Activated T-cell treated with anti-CD3 and anti-CD28 coated beads for 24 hours (primary cell): ENCODE measurements around the gene RASIP1.
"Not testable (repeated sequence)": the region's sequence is repeated elsewhere in the genome, so short reads cannot be mapped to it uniquely, and the experiment has no call there.

ENCODE experiments used
- DNase-seq: peaks from one replicate; pipeline ENCODE4 v3.0.0-alpha.2; 2020; ENCODE audit warnings: low read depth

Gene RASIP1, protein sequence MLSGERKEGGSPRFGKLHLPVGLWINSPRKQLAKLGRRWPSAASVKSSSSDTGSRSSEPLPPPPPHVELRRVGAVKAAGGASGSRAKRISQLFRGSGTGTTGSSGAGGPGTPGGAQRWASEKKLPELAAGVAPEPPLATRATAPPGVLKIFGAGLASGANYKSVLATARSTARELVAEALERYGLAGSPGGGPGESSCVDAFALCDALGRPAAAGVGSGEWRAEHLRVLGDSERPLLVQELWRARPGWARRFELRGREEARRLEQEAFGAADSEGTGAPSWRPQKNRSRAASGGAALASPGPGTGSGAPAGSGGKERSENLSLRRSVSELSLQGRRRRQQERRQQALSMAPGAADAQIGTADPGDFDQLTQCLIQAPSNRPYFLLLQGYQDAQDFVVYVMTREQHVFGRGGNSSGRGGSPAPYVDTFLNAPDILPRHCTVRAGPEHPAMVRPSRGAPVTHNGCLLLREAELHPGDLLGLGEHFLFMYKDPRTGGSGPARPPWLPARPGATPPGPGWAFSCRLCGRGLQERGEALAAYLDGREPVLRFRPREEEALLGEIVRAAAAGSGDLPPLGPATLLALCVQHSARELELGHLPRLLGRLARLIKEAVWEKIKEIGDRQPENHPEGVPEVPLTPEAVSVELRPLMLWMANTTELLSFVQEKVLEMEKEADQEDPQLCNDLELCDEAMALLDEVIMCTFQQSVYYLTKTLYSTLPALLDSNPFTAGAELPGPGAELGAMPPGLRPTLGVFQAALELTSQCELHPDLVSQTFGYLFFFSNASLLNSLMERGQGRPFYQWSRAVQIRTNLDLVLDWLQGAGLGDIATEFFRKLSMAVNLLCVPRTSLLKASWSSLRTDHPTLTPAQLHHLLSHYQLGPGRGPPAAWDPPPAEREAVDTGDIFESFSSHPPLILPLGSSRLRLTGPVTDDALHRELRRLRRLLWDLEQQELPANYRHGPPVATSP

GRCh38 chr19:48740164-48740972 lies at the start of gene RASIP1:
Gene RASIP1 (minus strand): TSS chr19:48740610. CDS start chr19:48740282, 328 bp downstream.
- DNase-seq, result no peak

- DNase-seq, result not testable (repeated sequence)
Measured at GRCh38 chr19:48787331-48787730, 46.9 kb upstream of the RASIP1 start.

- DNase-seq, result not testable (repeated sequence)
Measured at GRCh38 chr19:48786422-48786821, 46.0 kb upstream of the RASIP1 start.

DNA sequence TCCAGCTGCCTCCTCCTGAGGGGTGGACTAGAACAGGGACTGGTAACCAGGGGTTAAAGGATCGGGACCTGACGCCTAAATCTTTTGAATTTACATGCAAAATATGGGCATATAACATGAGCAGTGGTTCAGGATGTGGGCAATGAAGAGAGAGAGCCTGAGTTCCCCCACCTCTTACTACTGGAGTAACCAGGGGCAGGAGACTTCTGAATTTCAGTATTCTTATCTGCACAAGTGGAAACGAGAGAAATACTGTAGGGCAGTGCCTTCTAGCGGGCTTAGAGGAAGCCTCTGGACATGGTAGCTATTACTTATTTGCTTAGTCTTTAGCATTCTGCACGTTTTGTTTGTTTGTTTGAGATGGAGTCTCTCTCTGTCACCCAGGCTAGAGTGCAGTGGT lies 44.1 kb upstream of the RASIP1 start:
- no peak for DNase-seq

GRCh38 chr19:48780631-48781391 lies 40.4 kb upstream of the RASIP1 start:
- no peak for DNase-seq

DNA sequence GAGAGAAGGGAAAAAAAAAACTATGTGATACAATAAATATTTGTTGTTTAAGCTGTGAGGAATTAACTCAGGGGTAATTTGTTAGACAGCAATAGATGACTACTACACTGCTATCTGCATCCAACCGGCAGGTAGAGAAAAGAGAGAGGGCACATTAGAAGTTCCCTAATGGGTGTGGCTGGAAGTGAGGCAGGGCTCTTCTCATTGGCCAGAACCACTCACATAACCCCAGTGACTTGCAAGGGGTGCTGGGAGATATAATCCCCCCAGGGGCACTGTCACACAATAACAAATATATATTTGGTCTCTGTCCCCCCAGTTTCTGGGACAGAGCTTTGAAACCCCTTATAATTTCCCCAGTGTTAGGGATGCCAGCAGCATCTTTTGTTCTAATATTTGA lies 39.2 kb upstream of the RASIP1 start:
- DNase-seq, result no peak

GRCh38 chr19:48777720-48778119 lies 37.3 kb upstream of the RASIP1 start:
- no peak for DNase-seq

DNA sequence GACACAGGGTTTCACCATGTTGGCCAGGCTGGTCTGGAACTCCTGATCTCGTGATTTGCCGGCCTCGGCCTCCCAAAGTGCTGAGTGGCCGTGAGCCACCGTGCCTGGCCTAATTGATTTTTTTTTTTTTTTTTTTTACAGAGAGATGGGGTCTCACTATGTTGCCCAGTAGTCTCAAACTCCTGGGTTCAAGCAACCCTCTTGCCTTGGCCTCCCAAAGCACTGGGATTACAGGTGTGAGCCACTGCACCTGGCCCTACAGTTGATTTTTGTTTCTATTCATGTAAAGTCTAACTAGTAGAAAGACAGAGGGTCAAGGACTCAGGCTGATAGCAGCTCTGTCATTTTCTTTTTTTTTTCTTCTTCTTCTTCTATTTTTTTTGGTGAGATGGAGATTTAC lies 36.7 kb upstream of the RASIP1 start:
- no peak for DNase-seq

DNA sequence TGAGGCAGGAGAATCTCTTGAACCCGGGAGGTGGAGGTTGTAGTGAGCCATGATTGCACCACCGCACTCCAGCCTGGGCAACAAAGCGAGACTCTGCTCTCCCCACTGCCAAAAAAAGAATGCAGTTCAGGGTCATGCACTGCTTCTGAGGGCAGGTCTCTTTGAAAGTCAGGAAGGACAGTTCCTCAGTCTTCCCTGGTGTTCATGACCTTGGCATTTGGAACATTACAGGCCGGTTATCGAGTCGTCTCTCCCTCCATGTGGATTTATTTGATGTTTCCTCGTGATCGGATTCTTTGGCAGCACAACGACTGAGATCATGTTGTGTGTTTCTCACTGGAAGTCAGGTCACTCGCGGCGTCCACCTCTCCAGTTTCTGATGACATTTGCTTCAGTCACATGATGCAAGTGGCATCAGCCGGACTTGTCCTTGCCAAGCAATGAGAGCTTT lies 32.1 kb upstream of the RASIP1 start:
- DNase-seq, result no peak

- DNase-seq, result no peak
Measured at GRCh38 chr19:48770734-48771472, 30.5 kb upstream of the RASIP1 start.

- no peak for DNase-seq
Measured at GRCh38 chr19:48770266-48770665, 29.9 kb upstream of the RASIP1 start.

DNA sequence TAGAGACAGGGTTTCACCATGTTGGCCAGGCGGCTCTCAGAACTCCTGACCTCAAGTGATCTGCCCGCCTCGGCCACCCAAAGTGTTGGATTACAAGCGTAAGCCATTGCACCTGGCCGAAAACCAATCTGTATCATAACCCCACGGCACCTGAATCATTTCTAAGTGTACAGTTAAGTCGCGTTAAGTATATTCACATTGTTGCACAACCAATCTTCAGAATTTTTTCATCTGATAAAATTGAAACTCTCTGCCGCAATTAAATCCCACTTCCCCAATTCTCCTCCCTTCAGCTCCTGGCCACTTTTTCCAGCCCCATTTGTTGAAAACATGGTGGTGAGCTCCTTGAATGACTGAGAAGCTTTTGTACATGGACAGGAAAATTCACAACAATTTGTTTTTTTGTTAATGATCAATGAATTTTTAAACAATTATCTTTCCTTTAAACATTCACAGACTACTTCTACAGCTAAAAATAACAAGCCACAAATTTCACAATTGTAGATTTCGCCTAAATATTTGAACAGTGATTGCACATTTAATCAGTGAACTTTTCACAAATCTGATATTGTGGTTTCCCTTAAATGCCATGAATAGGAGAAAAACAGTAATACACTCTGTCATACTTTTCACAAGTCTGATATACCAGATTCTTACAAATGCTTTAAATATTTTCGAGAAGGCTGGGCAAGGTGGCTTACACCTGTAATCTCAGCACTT lies 28.7 kb upstream of the RASIP1 start:
- no peak for DNase-seq

- DNase-seq, result not testable (repeated sequence)
Measured at GRCh38 chr19:48768171-48768753, 27.9 kb upstream of the RASIP1 start.

GRCh38 chr19:48765816-48766215 lies 25.4 kb upstream of the RASIP1 start:
- not testable (repeated sequence) for DNase-seq

DNA sequence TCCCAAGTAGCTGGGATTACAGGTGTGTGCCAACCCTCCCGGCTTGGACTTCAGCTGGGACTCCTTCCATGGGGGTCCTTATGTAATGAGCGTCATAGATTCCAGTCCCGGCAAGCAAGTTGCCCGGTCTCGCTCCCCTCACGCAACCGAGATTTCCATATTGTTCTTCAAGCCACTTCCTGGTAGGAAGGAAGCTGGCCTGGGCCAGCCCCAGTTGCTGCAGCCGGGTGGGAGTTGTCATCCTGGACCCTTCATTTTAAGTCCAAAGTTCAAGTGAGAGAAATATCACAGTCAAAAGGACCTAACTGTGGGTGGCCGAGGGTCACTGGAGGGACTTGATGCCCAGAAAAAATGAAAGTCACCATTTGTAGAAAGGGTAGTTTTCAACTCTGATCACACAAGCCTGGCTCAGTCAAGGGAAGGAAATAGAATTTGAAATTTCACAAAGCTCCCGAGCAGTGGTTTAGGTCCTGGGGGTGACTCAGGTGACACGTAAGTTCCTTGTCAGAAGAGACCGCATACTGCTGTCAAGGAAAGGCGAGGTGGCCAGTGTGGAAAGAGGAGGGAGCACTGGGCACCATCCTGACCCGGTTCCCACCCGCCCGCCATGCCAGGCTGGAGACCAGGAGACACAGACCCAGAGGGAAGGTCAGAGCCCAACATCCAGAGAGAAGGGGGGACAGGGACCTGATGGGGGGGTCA lies 20.2 kb upstream of the RASIP1 start:
- DNase-seq, result no peak

DNA sequence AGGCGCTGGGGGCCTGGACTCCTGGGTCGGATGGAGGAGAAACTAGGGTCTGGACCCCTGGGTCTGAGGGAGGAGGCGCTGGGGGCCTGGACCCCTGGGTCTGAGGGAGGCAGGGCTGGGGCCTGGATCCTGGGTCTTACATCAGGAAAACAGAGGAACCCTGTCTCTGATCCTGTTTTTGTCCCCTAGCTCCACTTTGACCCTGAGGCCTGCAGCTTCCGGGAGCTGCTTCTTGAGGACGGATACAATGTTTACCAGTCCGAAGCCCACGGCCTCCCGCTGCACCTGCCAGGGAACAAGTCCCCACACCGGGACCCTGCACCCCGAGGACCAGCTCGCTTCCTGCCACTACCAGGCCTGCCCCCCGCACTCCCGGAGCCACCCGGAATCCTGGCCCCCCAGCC lies 17.3 kb upstream of the RASIP1 start:
- no peak for DNase-seq

- no peak for DNase-seq
Measured at GRCh38 chr19:48757089-48757675, 16.8 kb upstream of the RASIP1 start.

GRCh38 chr19:48756686-48757085 lies 16.3 kb upstream of the RASIP1 start:
- DNase-seq, result no peak
